Right lobe of liver (tissue), 6 donors: ENCODE results near the gene CACNA1D. TPM values are rescaled to one million over a fixed set of nuclear protein-coding genes. Genes with fewer than 3 reads are reported as not detected.

ENCODE experiments used
- ATAC-seq, 4 donors: fragments of 200-7000 bp; cut with Tn5 transposase; one replicate each; pipeline ENCODE4 v1.9.1; 2020; ENCODE audit warnings: mild to moderate bottlenecking in 4 of 4, moderate library complexity in 4 of 4
- DNase-seq, 3 donors: peaks; one replicate each; pipeline ENCODE4 v3.0.0-alpha.2; 2020
- H3K27ac ChIP-seq, 3 donors: fragments of 200-600 bp; one replicate each; pipeline ENCODE4 v1.8.0; 2022
- H3K27me3 ChIP-seq, 2 donors: fragments of 200-600 bp; one replicate each; pipeline ENCODE4 v1.8.0; 2022
- H3K36me3 ChIP-seq, 4 donors: fragments of 200-600 bp; sonication (generic) in 1 of 4; one replicate each; pipeline versions ENCODE4 v1.5.1 to v1.8.0; 2017 to 2022; ENCODE audit warnings: control low read depth in 1 of 4
- H3K4me1 ChIP-seq, 4 donors: fragments of 200-600 bp; sonication (generic) in 1 of 4; one replicate each; pipeline versions ENCODE4 v1.5.1 to v1.8.0; 2017 to 2022; ENCODE audit warnings: control low read depth in 1 of 4
- H3K4me3 ChIP-seq, 3 donors: fragments of 200-600 bp; one replicate each; pipeline ENCODE4 v1.8.0; 2022
- H3K9me3 ChIP-seq, 4 donors: fragments of 200-600 bp; sonication (generic) in 1 of 4; one replicate each; pipeline versions ENCODE4 v1.5.1 to v1.8.0; 2017 to 2022; ENCODE audit warnings: control low read depth in 1 of 4
- CTCF ChIP-seq, 4 donors: fragments of 200-600 bp in 3 of 4; fragments of 450-650 bp in 1 of 4; IDR thresholded peaks; one replicate each; pipeline versions ENCODE4 v1.5.1 to v1.8.0; 2016 to 2022; ENCODE audit warnings: antibody characterized with exemption in 4 of 4, mild to moderate bottlenecking in 2 of 4
- POLR2A ChIP-seq: fragments of 450-650 bp; IDR thresholded peaks from one replicate; pipeline ENCODE4 v1.6.1; 2017; ENCODE audit warnings: antibody characterized with exemption, mild to moderate bottlenecking
- WGBS: methylation state at CpG from one replicate; pipeline ENCODE4 v1.1.6; 2018; ENCODE audit warnings: low coverage, low lambda C conversion rate; ENCODE audit not compliant: insufficient coverage; ENCODE audit errors: missing lambda C conversion rate; 5-methylcytosine and 5-hydroxymethylcytosine counted together
- intact Hi-C, 2 donors: fragments of 100-400 bp; cut with DNase I; formaldehyde crosslinking; loops; one replicate each; pipeline versions ENCODE4 v1.11.2 to v1.14.1; 2022
- total RNA-seq, 6 experiments: library from RNA; depleted of rRNA in 2 of 6; stranded (reverse); fragments of >200 nt in 2 of 6; fragmentation: NEBNext Ultra II Directional in 3 of 6; extraction: Animal tissue kit (Norgen Biotek cat#: 25700) in 3 of 6; gene quantifications; one replicate each; pipeline versions ENCODE4 v1.1.0 to v1.2.4, GENCODE V29; 2016 to 2023
- donor health status: DM: no; HTN: yes; CAD: no.
- donor health status: DM: no; HTN: no; CAD: no.
- donor health status: DM: no; HTN: no; CAD: no.
- donor health status: DM: no; HTN: yes; CAD: no.
- donor health status: DM: no; HTN: yes; CAD: no.

CACNA1D gene
- total RNA-seq, 6 experiments from 2014 or later: 5.5 to 12.7 (median 9.3) TPM

- no peak for TF ChIP-seq POLR2A
- no peak for TF ChIP-seq CTCF (IDR thresholded peaks at IDR 0.05)
These were observed 234.2 kb downstream of the CACNA1D start for GRCh38 chr3:53728606-53729005.

GRCh38 chr3:53729159-53729558 is 234.7 kb downstream of the CACNA1D start:
- no peak for DNase-seq
- Histone ChIP-seq H3K9me3 (no peaks in the 10 kb centered on the region), H3K4me1 (peaks cover 0 to 13% (median 4%) of the 10 kb centered on the region in 4 donors), H3K27ac (peak overlapping the region in 2 of 3 donors; percentile 33 to 41), H3K27me3 (no peaks in the 10 kb centered on the region), H3K36me3 (no peaks in the 10 kb centered on the region), H3K4me3 (no peak overlapping the region)
- intact Hi-C loops: no loop called here
- ATAC-seq: peak; percentile 48 to 78 (median 74)
- no peak for TF ChIP-seq CTCF (IDR thresholded peaks at IDR 0.05)
- no peak for TF ChIP-seq POLR2A
- WGBS: 38% methylated on average over 6 of the region's 6 CpGs

More at GRCh38 chr3:53728606-53729005, 234.2 kb downstream of the CACNA1D start:
- DNase-seq (no peak), ATAC-seq (no peak)
- Histone ChIP-seq H3K4me3 (no peak overlapping the region), H3K4me1 (peaks cover 0 to 13% (median 4%) of the 10 kb centered on the region in 4 donors), H3K36me3 (no peaks in the 10 kb centered on the region), H3K27me3 (no peaks in the 10 kb centered on the region), H3K27ac (peak overlapping the region in 1 of 3 donors; percentile 33), H3K9me3 (no peaks in the 10 kb centered on the region)
- intact Hi-C loops: no loop called here

GRCh38 chr3:53729618-53730017 is 235.2 kb downstream of the CACNA1D start:
- peak overlapping the region in 2 of 3 donors; percentile 33 to 41 for H3K27ac ChIP-seq
- peak; percentile 88 to 97 (median 94) for ATAC-seq
- H3K36me3 ChIP-seq: no peaks in the 10 kb centered on the region
- intact Hi-C loops: no loop called here
- peaks cover 0 to 13% (median 4%) of the 10 kb centered on the region in 4 donors for H3K4me1 ChIP-seq
- peak; percentile 40 to 54 (median 44) for TF ChIP-seq CTCF (IDR thresholded peaks at IDR 0.05)
- no peak for TF ChIP-seq POLR2A
- H3K4me3 ChIP-seq: no peak overlapping the region
- WGBS: 30% methylated on average over 2 of the region's 2 CpGs
- peak in 1 of 3 donors; percentile 66 for DNase-seq
- no peaks in the 10 kb centered on the region for H3K27me3 ChIP-seq
- no peaks in the 10 kb centered on the region for H3K9me3 ChIP-seq

- no peaks in the 10 kb centered on the region for H3K9me3 ChIP-seq
- H3K4me3 ChIP-seq: no peak overlapping the region
- TF ChIP-seq POLR2A (no peak), CTCF (IDR thresholded peaks at IDR 0.05) (no peak)
- 65% methylated on average over 3 of the region's 8 CpGs for WGBS
- H3K27ac ChIP-seq: no peak overlapping the region
- H3K4me1 ChIP-seq: peaks cover 0 to 13% (median 4%) of the 10 kb centered on the region in 4 donors
- DNase-seq: peak in 1 of 3 donors; percentile 56
- intact Hi-C loops: no loop called here
- no peaks in the 10 kb centered on the region for H3K36me3 ChIP-seq
- no peaks in the 10 kb centered on the region for H3K27me3 ChIP-seq
- ATAC-seq: no peak
These were observed 236.2 kb downstream of the CACNA1D start for GRCh38 chr3:53730576-53730975.
